ENCODE results near the gene SF3B4.
"Not testable (repeated sequence)": the region's sequence is repeated elsewhere in the genome, so short reads cannot be mapped to it uniquely, and the experiment has no call there.

SF3B4 gene

GRCh38 chr1:149888247-149888998 is 39.2 kb downstream of the SF3B4 start:
- peak; percentile 46 to 48 for DNase-seq (ENCODE audit: low read depth in 2 of 2)

GRCh38 chr1:149887456-149888246 is 40.0 kb downstream of the SF3B4 start:
- peak; percentile 36 to 60 for DNase-seq (ENCODE audit: low read depth in 2 of 2)

GRCh38 chr1:149887196-149887455 is 40.5 kb downstream of the SF3B4 start:
- not testable (repeated sequence) for DNase-seq (ENCODE audit: low read depth in 2 of 2)

- peak; percentile 47 to 78 for DNase-seq (ENCODE audit: low read depth in 2 of 2)
These were observed 41.0 kb downstream of the SF3B4 start for GRCh38 chr1:149886396-149887195.

- DNase-seq (ENCODE audit: low read depth in 2 of 2): not testable (repeated sequence)
These were observed 41.5 kb downstream of the SF3B4 start for GRCh38 chr1:149886121-149886395.

GRCh38 chr1:149885339-149886120 is 42.1 kb downstream of the SF3B4 start:
- peak in 1 of 2 donors; percentile 28 for DNase-seq (ENCODE audit: low read depth in 2 of 2)

GRCh38 chr1:149884433-149885338 is 42.9 kb downstream of the SF3B4 start:
- no peak for DNase-seq (ENCODE audit: low read depth in 2 of 2)

GRCh38 chr1:149883598-149884247 is 43.9 kb downstream of the SF3B4 start:
- no peak for DNase-seq (ENCODE audit: low read depth in 2 of 2)

GRCh38 chr1:149881876-149882275 is 45.7 kb downstream of the SF3B4 start:
- DNase-seq (ENCODE audit: low read depth in 2 of 2): no peak

GRCh38 chr1:149879556-149879955 is 48.0 kb downstream of the SF3B4 start:
- no peak for DNase-seq (ENCODE audit: low read depth in 2 of 2)

GRCh38 chr1:149877211-149877946 is 50.2 kb downstream of the SF3B4 start:
- DNase-seq (ENCODE audit: low read depth in 2 of 2): no peak

All from stimulated activated CD8-positive, alpha-beta memory T cell treated with anti-CD3 and anti-CD28 coated beads, Interleukin-15, amount 100 ng/mL, for 4 hours (primary cell).